Upper lobe of right lung (tissue), 1 donor: Measurements from ENCODE around the gene ATP6AP1. TPM values are rescaled to one million over a fixed set of nuclear protein-coding genes. Genes with fewer than 3 reads are reported as not detected.
A peak's percentile ranks its signal among the peaks of the same experiment; 100 is the strongest.

Experiments
- ATAC-seq: fragments of 200-7000 bp; cut with Tn5 transposase; one replicate; pipeline ENCODE4 v1.9.1; 2020; ENCODE audit warnings: mild to moderate bottlenecking, moderate library complexity
- DNase-seq: peaks from one replicate; pipeline ENCODE4 v3.0.0-alpha.2; 2020
- H3K27ac ChIP-seq: fragments of 200-600 bp; one replicate; pipeline ENCODE4 v1.8.0; 2022
- H3K27me3 ChIP-seq: fragments of 200-600 bp; one replicate; pipeline ENCODE4 v1.8.0; 2022; ENCODE audit warnings: mild to moderate bottlenecking
- H3K36me3 ChIP-seq: fragments of 200-600 bp; one replicate; pipeline ENCODE4 v1.8.0; 2022
- H3K4me1 ChIP-seq: fragments of 200-600 bp; one replicate; pipeline ENCODE4 v1.8.0; 2022
- H3K4me3 ChIP-seq: fragments of 200-600 bp; one replicate; pipeline ENCODE4 v1.8.0; 2022; ENCODE audit warnings: mild to moderate bottlenecking
- H3K9me3 ChIP-seq: fragments of 200-600 bp; one replicate; pipeline ENCODE4 v1.8.0; 2022
- CTCF ChIP-seq: fragments of 200-600 bp; IDR thresholded peaks from one replicate; pipeline ENCODE4 v1.8.0; 2022; ENCODE audit warnings: antibody characterized with exemption
- intact Hi-C: fragments of 100-400 bp; cut with DNase I; formaldehyde crosslinking; loops from one replicate; pipeline ENCODE4 v1.11.0; 2022
- total RNA-seq: library from RNA; stranded (reverse); fragmentation: NEBNext Ultra II Directional; extraction: Animal tissue kit (Norgen Biotek cat#: 25700); gene quantifications from one replicate; pipeline ENCODE4 v1.2.1, GENCODE V29; 2021
- donor health status: DM: no; HTN: yes; CAD: no; lungs with severe emphysema.

ATP6AP1 gene
- total RNA-seq, 1 donor from 2014 or later = 193 TPM

- H3K27me3 ChIP-seq = no peaks in the 10 kb centered on the region
- peaks cover 3% of the 10 kb centered on the region for H3K4me1 ChIP-seq
- no peak for TF ChIP-seq CTCF
- H3K27ac ChIP-seq = peak overlapping the region; percentile 83
- ATAC-seq = no peak
- H3K9me3 ChIP-seq = no peaks in the 10 kb centered on the region
- H3K4me3 ChIP-seq = peak overlapping the region; percentile 65
- intact Hi-C loops = no loop called here
- peaks cover 4% of the 10 kb centered on the region for H3K36me3 ChIP-seq
- DNase-seq = no peak
These were observed 1.3 kb upstream of the ATP6AP1 start for GRCh38 chrX:154426916-154427770.

- no peak for TF ChIP-seq CTCF
- intact Hi-C loops = no loop called here
- Histone ChIP-seq H3K4me1 (peaks cover 3% of the 10 kb centered on the region), H3K27ac (no peak overlapping the region), H3K27me3 (no peaks in the 10 kb centered on the region), H3K4me3 (peak overlapping the region; percentile 65), H3K36me3 (peaks cover 15% of the 10 kb centered on the region), H3K9me3 (no peaks in the 10 kb centered on the region)
- no peak for ATAC-seq
- no peak for DNase-seq
These were observed 1.2 kb downstream of the ATP6AP1 start for GRCh38 chrX:154429711-154430110.

GRCh38 chrX:154430479-154430878 is 2.0 kb downstream of the ATP6AP1 start:
- no peak for DNase-seq
- Histone ChIP-seq H3K27me3 (no peaks in the 10 kb centered on the region), H3K27ac (peak overlapping the region; percentile 47), H3K36me3 (peaks cover 15% of the 10 kb centered on the region), H3K4me3 (peak overlapping the region; percentile 65), H3K4me1 (peaks cover 3% of the 10 kb centered on the region), H3K9me3 (no peaks in the 10 kb centered on the region)
- ATAC-seq = no peak
- intact Hi-C loops = no loop called here
- TF ChIP-seq CTCF = no peak

GRCh38 chrX:154430916-154431315 is 2.4 kb downstream of the ATP6AP1 start:
- intact Hi-C loops = no loop called here
- peak; percentile 30 for ATAC-seq
- peaks cover 17% of the 10 kb centered on the region for H3K36me3 ChIP-seq
- H3K27ac ChIP-seq = peak overlapping the region; percentile 47
- DNase-seq = peak; percentile 68
- H3K9me3 ChIP-seq = no peaks in the 10 kb centered on the region
- no peak for TF ChIP-seq CTCF
- no peaks in the 10 kb centered on the region for H3K27me3 ChIP-seq
- H3K4me1 ChIP-seq = peaks cover 3% of the 10 kb centered on the region
- no peak overlapping the region for H3K4me3 ChIP-seq

GRCh38 chrX:154431341-154431740 is 2.9 kb downstream of the ATP6AP1 start:
- no peaks in the 10 kb centered on the region for H3K9me3 ChIP-seq
- peaks cover 3% of the 10 kb centered on the region for H3K4me1 ChIP-seq
- intact Hi-C loops = no loop called here
- no peak for TF ChIP-seq CTCF
- H3K36me3 ChIP-seq = peaks cover 19% of the 10 kb centered on the region
- H3K4me3 ChIP-seq = no peak overlapping the region
- H3K27me3 ChIP-seq = no peaks in the 10 kb centered on the region
- DNase-seq (peak; percentile 77), ATAC-seq (peak; percentile 61)
- peak overlapping the region; percentile 47 for H3K27ac ChIP-seq
